HG03095 (cell line): ENCODE measurements around the gene VGLL4.

Experiments
- ATAC-seq: cut with Tn5 transposase; IDR thresholded peaks from one replicate; pipeline ENCODE4 v1.9.1; 2021; ENCODE audit warnings: moderate library complexity; ENCODE audit not compliant: unreplicated experiment

Gene VGLL4

GRCh38 chr3:11553436-11554235, 90.1 kb downstream of the VGLL4 start:
- no peak for ATAC-seq

- ATAC-seq, result no peak
These were observed 91.1 kb downstream of the VGLL4 start for GRCh38 chr3:11552289-11553264.

- no peak for ATAC-seq
These were observed 92.7 kb downstream of the VGLL4 start for GRCh38 chr3:11551036-11551435.

- no peak for ATAC-seq
These were observed 94.1 kb downstream of the VGLL4 start for GRCh38 chr3:11549580-11550140.

GRCh38 chr3:11548721-11549131, 95.0 kb downstream of the VGLL4 start:
- ATAC-seq, result no peak

GRCh38 chr3:11547498-11547897, 96.2 kb downstream of the VGLL4 start:
- no peak for ATAC-seq

- ATAC-seq, result no peak
These were observed 96.9 kb downstream of the VGLL4 start for GRCh38 chr3:11546657-11547302.

- no peak for ATAC-seq
These were observed 98.4 kb downstream of the VGLL4 start for GRCh38 chr3:11545186-11545851.

GRCh38 chr3:11544412-11545181, 99.1 kb downstream of the VGLL4 start:
- ATAC-seq, result no peak

GRCh38 chr3:11543948-11544387, 99.7 kb downstream of the VGLL4 start:
- no peak for ATAC-seq

GRCh38 chr3:11543141-11543947, 100.4 kb downstream of the VGLL4 start:
- ATAC-seq, result no peak

- no peak for ATAC-seq
These were observed 101.2 kb downstream of the VGLL4 start for GRCh38 chr3:11542551-11542950.

- no peak for ATAC-seq
These were observed 102.1 kb downstream of the VGLL4 start for GRCh38 chr3:11541321-11542303.

GRCh38 chr3:11539677-11540076, 104.0 kb downstream of the VGLL4 start:
- ATAC-seq, result no peak

GRCh38 chr3:11539218-11539617, 104.5 kb downstream of the VGLL4 start:
- no peak for ATAC-seq

GRCh38 chr3:11538581-11538980, 105.1 kb downstream of the VGLL4 start:
- ATAC-seq, result no peak

- ATAC-seq, result no peak
These were observed 106.6 kb downstream of the VGLL4 start for GRCh38 chr3:11536936-11537612.
